Activated CD8-positive, alpha-beta T cell treated with anti-CD3 and anti-CD28 coated beads for 36 hours (primary cell): ENCODE data around the gene TCERG1. TPM values are rescaled to one million over a fixed set of nuclear protein-coding genes. Genes with fewer than 3 reads are reported as not detected.

Source experiments
- ATAC-seq: fragments of 200-7000 bp; cut with Tn5 transposase; one replicate; pipeline ENCODE4 v1.10.0; 2021; ENCODE audit warnings: mild to moderate bottlenecking, moderate library complexity
- CTCF ChIA-PET: fragments of 350-600 bp; sonication (Branson Sonifier 250); formaldehyde crosslinking; loops from one replicate; lab custom pipeline; 2021; ENCODE audit warnings: antibody characterized with exemption; lab: Charles Lee
- POLR2A ChIA-PET: fragments of 350-600 bp; sonication (Branson Sonifier 250); formaldehyde crosslinking; loops from one replicate; lab custom pipeline; 2021; ENCODE audit warnings: antibody characterized with exemption; lab: Charles Lee
- DNase-seq: peaks from one replicate; pipeline ENCODE4 v3.0.0-alpha.2; 2020
- H3K27ac Mint-ChIP-seq: one replicate; pipeline ENCODE4 v1.8.0; 2021; ENCODE audit warnings: mild to moderate bottlenecking, mixed read lengths
- H3K27me3 Mint-ChIP-seq: one replicate; pipeline ENCODE4 v1.8.0; 2021; ENCODE audit warnings: mixed read lengths
- H3K36me3 Mint-ChIP-seq: one replicate; pipeline ENCODE4 v1.8.0; 2021; ENCODE audit warnings: low read depth, mixed read lengths
- H3K4me1 Mint-ChIP-seq: one replicate; pipeline ENCODE4 v1.8.0; 2021; ENCODE audit warnings: low read depth, mixed read lengths
- H3K4me3 Mint-ChIP-seq: one replicate; pipeline ENCODE4 v1.8.0; 2021; ENCODE audit warnings: mild to moderate bottlenecking, moderate library complexity, mixed read lengths
- H3K9me3 Mint-ChIP-seq: one replicate; pipeline ENCODE4 v1.8.0; 2021; ENCODE audit warnings: mixed read lengths
- CTCF ChIP-seq: fragments of 200-600 bp; IDR thresholded peaks from one replicate; pipeline ENCODE4 v1.8.0; 2022; ENCODE audit warnings: antibody characterized with exemption, mild to moderate bottlenecking
- intact Hi-C: fragments of 100-400 bp; cut with micrococcal nuclease; formaldehyde crosslinking; loops from one replicate; pipeline ENCODE4 v1.10.0; 2022
- total RNA-seq, 2 experiments: library from RNA; stranded (reverse); gene quantifications; one replicate each; pipeline ENCODE4 v1.2.3, GENCODE V29; 2021

Gene TCERG1
- total RNA-seq, 2 experiments from 2014 or later, result 116 to 120 TPM

- Mint-ChIP-seq H3K27me3 (no peaks in the 10 kb centered on the region), H3K4me3 (no peak overlapping the region), H3K9me3 (no peaks in the 10 kb centered on the region), H3K27ac (no peak overlapping the region), H3K36me3 (peaks cover 53% of the 10 kb centered on the region), H3K4me1 (no peaks in the 10 kb centered on the region)
- intact Hi-C loops, result no loop called here
- TF ChIP-seq CTCF, result no peak
- DNase-seq (no peak), ATAC-seq (no peak)
- ChIA-PET CTCF (interaction anchor here (1.0 to 1.3 kb wide), 3 partner anchors 26 to 715 kb away, joined by 3 to 4 read pairs (median 3); no protein-coding TSS in a partner anchor), POLR2A (interaction anchor here (1.2 kb wide), 1 partner anchor 10 kb away, joined by 3 read pairs; no protein-coding TSS in a partner anchor)
Observed at GRCh38 chr5:146474065-146474464, 26.9 kb downstream of the TCERG1 start.

- intact Hi-C loops, result no loop called here
- ChIA-PET POLR2A (no interaction called here), CTCF (interaction anchor here (0.9 to 1.3 kb wide), 2 partner anchors 17 to 25 kb away, joined by 3 to 4 read pairs; no protein-coding TSS in a partner anchor)
- Mint-ChIP-seq H3K4me3 (no peak overlapping the region), H3K27ac (no peak overlapping the region), H3K27me3 (no peaks in the 10 kb centered on the region), H3K4me1 (no peaks in the 10 kb centered on the region), H3K36me3 (peaks cover 52% of the 10 kb centered on the region), H3K9me3 (no peaks in the 10 kb centered on the region)
- TF ChIP-seq CTCF, result no peak
- no peak for DNase-seq
- ATAC-seq, result no peak
Observed at GRCh38 chr5:146475190-146475780, 28.2 kb downstream of the TCERG1 start.

GRCh38 chr5:146475906-146476305, 28.8 kb downstream of the TCERG1 start:
- H3K9me3 Mint-ChIP-seq, result no peaks in the 10 kb centered on the region
- intact Hi-C loops, result no loop called here
- TF ChIP-seq CTCF, result no peak
- DNase-seq (no peak), ATAC-seq (no peak)
- no peak overlapping the region for H3K27ac Mint-ChIP-seq
- POLR2A ChIA-PET, result no interaction called here
- H3K36me3 Mint-ChIP-seq, result peaks cover 52% of the 10 kb centered on the region
- no peaks in the 10 kb centered on the region for H3K27me3 Mint-ChIP-seq
- H3K4me1 Mint-ChIP-seq, result no peaks in the 10 kb centered on the region
- CTCF ChIA-PET, result interaction anchor here (0.9 kb wide), 1 partner anchor 16 kb away, joined by 3 read pairs; no protein-coding TSS in a partner anchor
- H3K4me3 Mint-ChIP-seq, result no peak overlapping the region

GRCh38 chr5:146482775-146483174, 35.6 kb downstream of the TCERG1 start:
- intact Hi-C loops, result no loop called here
- no peaks in the 10 kb centered on the region for H3K27me3 Mint-ChIP-seq
- H3K4me1 Mint-ChIP-seq, result no peaks in the 10 kb centered on the region
- CTCF ChIA-PET, result no interaction called here
- H3K4me3 Mint-ChIP-seq, result no peak overlapping the region
- H3K27ac Mint-ChIP-seq, result no peak overlapping the region
- no peak for TF ChIP-seq CTCF
- H3K36me3 Mint-ChIP-seq, result peaks cover 51% of the 10 kb centered on the region
- no peaks in the 10 kb centered on the region for H3K9me3 Mint-ChIP-seq
- ATAC-seq, result no peak
- POLR2A ChIA-PET, result no interaction called here
- no peak for DNase-seq

DNA sequence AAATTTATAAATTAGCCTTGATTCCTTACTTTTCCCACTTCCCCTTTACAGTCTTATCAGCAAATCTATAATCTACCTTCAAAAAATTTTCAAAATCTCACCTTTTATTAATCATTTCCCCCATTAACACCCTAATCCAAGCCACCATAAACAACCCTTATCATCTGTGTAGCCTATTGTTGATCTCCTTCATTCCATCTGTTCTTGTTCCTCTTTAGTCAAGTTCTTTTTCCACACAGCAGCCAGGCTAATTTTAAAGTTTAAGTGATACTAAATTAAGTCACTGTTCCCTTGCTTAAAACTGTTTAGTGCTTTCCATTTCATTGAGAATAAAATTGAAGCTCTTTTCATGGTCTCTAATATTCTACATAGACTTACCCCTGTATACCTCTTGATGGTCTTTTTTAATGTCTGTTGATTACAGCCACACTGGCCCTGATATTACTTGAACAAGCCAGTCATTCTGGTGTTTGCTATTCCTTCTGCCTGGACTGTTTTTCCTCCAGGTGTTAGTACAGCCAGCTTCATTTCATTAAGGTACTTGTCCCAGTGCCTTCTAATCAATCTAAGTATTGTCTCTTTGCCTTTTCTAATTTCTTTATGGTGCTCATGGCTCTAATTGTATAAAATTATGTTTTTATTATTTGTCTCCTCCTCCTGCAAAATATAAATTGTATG, 37.7 kb downstream of the TCERG1 start:
- ATAC-seq, result no peak
- Mint-ChIP-seq H3K27me3 (no peaks in the 10 kb centered on the region), H3K27ac (no peak overlapping the region), H3K4me3 (no peak overlapping the region), H3K4me1 (no peaks in the 10 kb centered on the region), H3K36me3 (peaks cover 63% of the 10 kb centered on the region), H3K9me3 (no peaks in the 10 kb centered on the region)
- intact Hi-C loops, result no loop called here
- DNase-seq, result no peak
- TF ChIP-seq CTCF, result no peak
- CTCF ChIA-PET, result interaction anchor here (0.8 to 1.6 kb wide), 4 partner anchors 13 to 354 kb away, joined by 3 to 4 read pairs (median 3); no protein-coding TSS in a partner anchor
- POLR2A ChIA-PET, result interaction anchor here (1.1 to 1.5 kb wide), 2 partner anchors 11 to 16 kb away, joined by 3 to 5 read pairs; no protein-coding TSS in a partner anchor
